T1000 (cell line): ENCODE measurements around the gene IDS.
"Not testable (repeated sequence)": the region's sequence is repeated elsewhere in the genome, so short reads cannot be mapped to it uniquely, and the experiment has no call there.

Experiments
- DNase-seq: peaks from one replicate; lab custom pipeline; 2025; ENCODE audit warnings: mixed read lengths; lab: John Stamatoyannopoulos, UW

Gene IDS

GRCh38 chrX:149504915-149505651 is at the start of gene IDS:
IDS (minus strand) TSS chrX:149505306; CDS start chrX:149505137, 169 bp downstream.
- DNase-seq, result peak; percentile 33

- not testable (repeated sequence) for DNase-seq
Observed at GRCh38 chrX:149551939-149552248, 46.8 kb upstream of the IDS start.

GRCh38 chrX:149551245-149551938 is 46.3 kb upstream of the IDS start:
- DNase-seq, result not testable (repeated sequence)

- not testable (repeated sequence) for DNase-seq
Observed at GRCh38 chrX:149550454-149550853, 45.3 kb upstream of the IDS start.

- not testable (repeated sequence) for DNase-seq
Observed at GRCh38 chrX:149549701-149550100, 44.6 kb upstream of the IDS start, which contains the start of gene HSFX3. HSFX3 (minus strand) TSS chrX:149549924; CDS start chrX:149549852, 72 bp downstream.

- not testable (repeated sequence) for DNase-seq
Observed at GRCh38 chrX:149547782-149548181, 42.7 kb upstream of the IDS start.

- DNase-seq, result not testable (repeated sequence)
Observed at GRCh38 chrX:149546962-149547361, 41.9 kb upstream of the IDS start.

- DNase-seq, result not testable (repeated sequence)
Observed at GRCh38 chrX:149545545-149546543, 40.7 kb upstream of the IDS start.

- DNase-seq, result no peak
Observed at GRCh38 chrX:149541521-149542047, 36.5 kb upstream of the IDS start.

- peak; percentile 81 for DNase-seq
Observed at GRCh38 chrX:149540621-149541520, 35.8 kb upstream of the IDS start, which contains the start of gene EOLA1. EOLA1 (plus strand) TSS chrX:149541012; CDS start chrX:149545631, 4,619 bp downstream.

- DNase-seq, result peak; percentile 60
Observed at GRCh38 chrX:149540131-149540620, 35.1 kb upstream of the IDS start.

GRCh38 chrX:149539283-149540130 is 34.4 kb upstream of the IDS start:
- peak; percentile 75 for DNase-seq

GRCh38 chrX:149537474-149537873 is 32.4 kb upstream of the IDS start:
- DNase-seq, result not testable (repeated sequence)

GRCh38 chrX:149534926-149535602 is 30.0 kb upstream of the IDS start:
- DNase-seq, result not testable (repeated sequence)

GRCh38 chrX:149533999-149534398 is 28.9 kb upstream of the IDS start:
- DNase-seq, result not testable (repeated sequence)

GRCh38 chrX:149532868-149533267 is 27.8 kb upstream of the IDS start:
- not testable (repeated sequence) for DNase-seq

- DNase-seq, result no peak
Observed at GRCh38 chrX:149531599-149531998, 26.5 kb upstream of the IDS start.

GRCh38 chrX:149528381-149528780 is 23.3 kb upstream of the IDS start:
- no peak for DNase-seq

GRCh38 chrX:149527705-149528104 is 22.6 kb upstream of the IDS start:
- DNase-seq, result no peak
